Measurements from ENCODE around the gene PIGT. TPM values are rescaled to one million over a fixed set of nuclear protein-coding genes. Genes with fewer than 3 reads are reported as not detected.

PIGT gene
- total RNA-seq, 1 experiment from 2014 or later: 71.4 TPM

- TF ChIP-seq FOSL1 (IDR thresholded peaks at IDR 0.05; ENCODE audit: low read depth) (no peak), EZH2 (IDR thresholded peaks at IDR 0.05) (no peak), POLR2AphosphoS5 (IDR thresholded peaks at IDR 0.05; ENCODE audit: low read depth, low read length) (no peak), ELF1 (IDR thresholded peaks at IDR 0.05; ENCODE audit: borderline replicate concordance, low read depth) (no peak), TCF7L2 (IDR thresholded peaks at IDR 0.05; ENCODE audit: borderline replicate concordance, extremely low read depth, insufficient read depth, insufficient read length) (no peak), CEBPB (IDR thresholded peaks at IDR 0.05; ENCODE audit: low read depth) (no peak), MAX (IDR thresholded peaks at IDR 0.05) (no peak)
These were observed 10.5 kb downstream of the PIGT start (continued) for GRCh38 chr20:45426320-45427016.

GRCh38 chr20:45427236-45428149, 11.6 kb downstream of the PIGT start:
- H3K36me3 ChIP-seq (ENCODE audit: control insufficient read depth in 1 of 2, insufficient read depth in 2 of 2, low read length in 2 of 2): peaks cover 15 to 21% of the 10 kb centered on the region in 2 experiments; a peak in 3 of 4 replicates
- no peaks in the 10 kb centered on the region for H3K9me3 ChIP-seq (ENCODE audit: control insufficient read depth in 1 of 2, insufficient read depth in 1 of 2, low read depth in 1 of 2, low read length in 2 of 2)
- ChIA-PET RAD21 (ENCODE audit: low non-redundant PET in 1 of 2, low total read pairs in 2 of 2, uncharacterized antibody in 2 of 2, unreplicated experiment in 2 of 2) (no interaction called here), POLR2A (no interaction called here), CTCF (interaction anchor here (1.2 kb wide), 1 partner anchor 18 kb away, joined by 3 read pairs; no protein-coding TSS in a partner anchor)
- DNase-seq (ENCODE audit: low read depth, low spot score): no peak
- H4K20me1 ChIP-seq (ENCODE audit: insufficient read depth): no peaks in the 10 kb centered on the region
- no peak overlapping the region for H3K27ac ChIP-seq (ENCODE audit: low read depth, low read length)
- no peak overlapping the region for H3K9ac ChIP-seq (ENCODE audit: low read length)
- H3K4me2 ChIP-seq (ENCODE audit: low read length): no peak overlapping the region
- no peak overlapping the region for H3K4me3 ChIP-seq (replicated peaks in 1 of 2; ENCODE audit: low read depth in 1 of 2, low read length in 2 of 2)
- ATAC-seq: no peak
- H3K79me2 ChIP-seq (ENCODE audit: insufficient read depth, low read length): no peaks in the 10 kb centered on the region
- no peak for TF ChIP-seq YY1 (IDR thresholded peaks at IDR 0.05; ENCODE audit: extremely low read depth, insufficient replicate concordance, low read depth, low read length)
- TF ChIP-seq MAX (IDR thresholded peaks at IDR 0.05): no peak
- no peak for TF ChIP-seq FOSL1 (IDR thresholded peaks at IDR 0.05; ENCODE audit: low read depth)
- TF ChIP-seq ELF1 (IDR thresholded peaks at IDR 0.05; ENCODE audit: borderline replicate concordance, low read depth): no peak
- H3K4me1 ChIP-seq (ENCODE audit: control insufficient read depth in 1 of 2, insufficient read depth in 2 of 2, low read length in 2 of 2): no peaks in the 10 kb centered on the region
- no TSS peak for BruUV-seq (replicated peaks)
- H3K9me2 ChIP-seq (ENCODE audit: insufficient read depth): no peaks in the 10 kb centered on the region
- no peak overlapping the region for H2AFZ ChIP-seq (ENCODE audit: low read depth, low read length, poor library complexity, severe bottlenecking)
- intact Hi-C loops (cut with micrococcal nuclease): no loop called here
- H3K27me3 ChIP-seq (ENCODE audit: insufficient read depth, low read length): no peaks in the 10 kb centered on the region
